ENCODE data around the gene PDCD1LG2. TPM values are rescaled to one million over a fixed set of nuclear protein-coding genes. Genes with fewer than 3 reads are reported as not detected.

The PDCD1LG2 gene
- total and polyA plus RNA-seq, 2 of the 8 experiments (the other 6 are each of a cell fraction or from before 2014, with no cell fraction given) = not detected

DNA sequence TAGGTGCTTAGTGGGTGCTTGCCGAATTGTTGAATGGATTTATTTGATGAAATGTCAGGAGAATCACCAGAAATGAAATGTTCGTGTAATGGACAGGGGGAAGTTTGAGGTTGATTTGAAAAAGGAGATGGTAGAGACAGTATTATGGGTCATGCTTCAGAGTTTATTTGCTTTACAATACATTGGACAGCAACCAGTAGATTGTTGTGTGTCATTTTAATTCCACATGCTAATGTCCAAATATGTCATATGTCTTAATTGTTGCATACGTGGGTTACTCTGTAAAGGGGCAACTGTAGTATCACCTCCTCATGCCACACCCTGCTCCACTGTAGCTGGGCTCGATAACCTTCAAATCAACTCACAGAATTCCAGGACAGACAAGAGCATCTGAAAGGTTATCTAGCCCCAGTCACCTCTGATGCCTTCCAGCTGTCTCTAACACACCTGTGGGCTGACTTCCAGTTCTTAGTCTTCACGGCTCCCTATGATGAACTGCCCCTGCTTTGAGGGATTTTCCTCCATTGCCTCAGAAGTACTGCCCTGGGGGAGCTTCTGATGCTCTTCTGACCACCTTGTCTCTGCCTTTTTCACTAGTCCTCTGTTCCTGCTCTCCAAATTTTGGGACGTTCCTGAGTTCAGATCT is 1.7 kb downstream of the PDCD1LG2 start:
- WGBS, 2 experiments (ENCODE audit: extremely low coverage in 1 of 2, insufficient coverage in 1 of 2, insufficient read length in 1 of 2, insufficient replicate concordance in 2 of 2, low coverage in 1 of 2, low lambda C conversion rate in 2 of 2, missing lambda C conversion rate in 1 of 2) = 86 to 100% methylated on average over 1 to 6 of the region's 6 CpGs
- Histone ChIP-seq H3K4me3 (ENCODE audit: extremely low read depth in 1 of 4, insufficient read depth in 2 of 4, low read depth in 3 of 4, low read length in 4 of 4) (no peak overlapping the region), H3K9me3 (ENCODE audit: insufficient read depth in 2 of 2, low read depth in 1 of 2, low read length in 1 of 2) (no peaks in the 10 kb centered on the region), H3K4me2 (ENCODE audit: insufficient read depth in 1 of 2, low read depth in 2 of 2, low read length in 2 of 2) (no peak overlapping the region), H3K27me3 (replicated peaks in 1 of 4; ENCODE audit: control insufficient read depth in 3 of 4, extremely low read depth in 1 of 4, insufficient read depth in 3 of 4, low read length in 3 of 4) (no peaks in the 10 kb centered on the region), H3K14ac (ENCODE audit: insufficient read length) (no peak overlapping the region), H2BK12ac (ENCODE audit: low read depth, low read length) (no peak overlapping the region), H3K79me2 (ENCODE audit: control insufficient read depth in 1 of 2, insufficient read depth in 2 of 2, low read length in 2 of 2) (no peaks in the 10 kb centered on the region), H3K27ac (ENCODE audit: low read depth, low read length) (no peak overlapping the region), H3K18ac (ENCODE audit: extremely low read depth, low read length) (no peak overlapping the region), H4K20me1 (replicated peaks in 1 of 2; ENCODE audit: control insufficient read depth in 1 of 2, insufficient read depth in 2 of 2, low read length in 2 of 2) (no peaks in the 10 kb centered on the region), H3K79me1 (ENCODE audit: low read depth, low read length) (no peaks in the 10 kb centered on the region), H3K56ac (replicated peaks; ENCODE audit: insufficient read length, low read depth, low read length) (no peak overlapping the region), H2AFZ (ENCODE audit: low read length) (no peak overlapping the region), H3K4ac (replicated peaks; ENCODE audit: insufficient read length, low read depth, low read length) (no peak overlapping the region), H3K23ac (ENCODE audit: insufficient read length) (no peak overlapping the region), H2AK5ac (ENCODE audit: low read depth, low read length) (no peak overlapping the region), H4K5ac (ENCODE audit: insufficient read length, low read depth, low read length) (no peak overlapping the region), H4K91ac (replicated peaks; ENCODE audit: insufficient read length, low read length) (no peak overlapping the region), H4K8ac (ENCODE audit: extremely low read depth, insufficient read depth, low read length) (no peak overlapping the region), H3K23me2 (ENCODE audit: low read depth, low read length) (no peaks in the 10 kb centered on the region), H2BK5ac (ENCODE audit: low read depth, low read length) (no peak overlapping the region), H2BK20ac (ENCODE audit: low read length) (no peak overlapping the region), H3K9ac (replicated peaks in 1 of 4; ENCODE audit: extremely low read depth in 1 of 4, low read depth in 3 of 4, low read length in 3 of 4) (no peak overlapping the region), H3K4me1 (replicated peaks in 1 of 4; ENCODE audit: control insufficient read depth in 3 of 4, insufficient read depth in 4 of 4, low read length in 3 of 4) (no peaks in the 10 kb centered on the region), H2BK120ac (replicated peaks; ENCODE audit: low read depth, low read length) (no peak overlapping the region), H3K36me3 (ENCODE audit: control insufficient read depth in 2 of 4, insufficient read depth in 4 of 4, low read length in 3 of 4) (no peaks in the 10 kb centered on the region), H2BK15ac (ENCODE audit: low read length) (no peak overlapping the region)
- TF ChIP-seq, protein P1, sequence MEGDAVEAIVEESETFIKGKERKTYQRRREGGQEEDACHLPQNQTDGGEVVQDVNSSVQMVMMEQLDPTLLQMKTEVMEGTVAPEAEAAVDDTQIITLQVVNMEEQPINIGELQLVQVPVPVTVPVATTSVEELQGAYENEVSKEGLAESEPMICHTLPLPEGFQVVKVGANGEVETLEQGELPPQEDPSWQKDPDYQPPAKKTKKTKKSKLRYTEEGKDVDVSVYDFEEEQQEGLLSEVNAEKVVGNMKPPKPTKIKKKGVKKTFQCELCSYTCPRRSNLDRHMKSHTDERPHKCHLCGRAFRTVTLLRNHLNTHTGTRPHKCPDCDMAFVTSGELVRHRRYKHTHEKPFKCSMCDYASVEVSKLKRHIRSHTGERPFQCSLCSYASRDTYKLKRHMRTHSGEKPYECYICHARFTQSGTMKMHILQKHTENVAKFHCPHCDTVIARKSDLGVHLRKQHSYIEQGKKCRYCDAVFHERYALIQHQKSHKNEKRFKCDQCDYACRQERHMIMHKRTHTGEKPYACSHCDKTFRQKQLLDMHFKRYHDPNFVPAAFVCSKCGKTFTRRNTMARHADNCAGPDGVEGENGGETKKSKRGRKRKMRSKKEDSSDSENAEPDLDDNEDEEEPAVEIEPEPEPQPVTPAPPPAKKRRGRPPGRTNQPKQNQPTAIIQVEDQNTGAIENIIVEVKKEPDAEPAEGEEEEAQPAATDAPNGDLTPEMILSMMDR (IDR thresholded peaks at IDR 0.05; ENCODE audit: control extremely low read depth in 1 of 3, insufficient read depth in 1 of 3, low read depth in 1 of 3, low read length in 3 of 3) = no peak
- no peak for TF ChIP-seq YY1 (IDR thresholded peaks at IDR 0.05; ENCODE audit: low read depth, low read length)
- no peak for TF ChIP-seq RXRA (IDR thresholded peaks at IDR 0.05; ENCODE audit: insufficient read depth, low read depth, low read length)
- TF ChIP-seq GABPA (IDR thresholded peaks at IDR 0.05; ENCODE audit: borderline replicate concordance, insufficient read depth, low read length) = no peak
- TF ChIP-seq EGR1 (IDR thresholded peaks at IDR 0.05; ENCODE audit: borderline replicate concordance, low read depth, low read length) = no peak
- TF ChIP-seq RNF2 (IDR thresholded peaks at IDR 0.05; ENCODE audit: borderline replicate concordance, low read depth, low read length, missing control alignments, poor library complexity, severe bottlenecking) = no peak
- no peak for TF ChIP-seq EP300 (IDR thresholded peaks at IDR 0.05; ENCODE audit: borderline replicate concordance in 1 of 2, low read depth in 2 of 2, low read length in 2 of 2)
- POLR2A ChIA-PET (ENCODE audit: partially characterized antibody) = interaction anchor here (1.5 kb wide), 1 partner anchor 13 kb away, joined by 4 read pairs; no protein-coding TSS in a partner anchor
- DNase-seq (ENCODE audit: low read depth in 1 of 2, low spot score in 2 of 2) = no peak
- CTCF ChIA-PET (ENCODE audit: partially characterized antibody) = interaction anchor here (0.5 to 1.2 kb wide), 3 partner anchors 12 to 66 kb away, joined by 3 to 5 read pairs (median 3); no protein-coding TSS in a partner anchor
- no peak for FAIRE-seq
